ENCODE measurements around the gene IGFBP2. TPM values are rescaled to one million over a fixed set of nuclear protein-coding genes. Genes with fewer than 3 reads are reported as not detected.

IGFBP2 gene
- total RNA-seq, 1 experiment from 2014 or later, result 848 TPM

DNA sequence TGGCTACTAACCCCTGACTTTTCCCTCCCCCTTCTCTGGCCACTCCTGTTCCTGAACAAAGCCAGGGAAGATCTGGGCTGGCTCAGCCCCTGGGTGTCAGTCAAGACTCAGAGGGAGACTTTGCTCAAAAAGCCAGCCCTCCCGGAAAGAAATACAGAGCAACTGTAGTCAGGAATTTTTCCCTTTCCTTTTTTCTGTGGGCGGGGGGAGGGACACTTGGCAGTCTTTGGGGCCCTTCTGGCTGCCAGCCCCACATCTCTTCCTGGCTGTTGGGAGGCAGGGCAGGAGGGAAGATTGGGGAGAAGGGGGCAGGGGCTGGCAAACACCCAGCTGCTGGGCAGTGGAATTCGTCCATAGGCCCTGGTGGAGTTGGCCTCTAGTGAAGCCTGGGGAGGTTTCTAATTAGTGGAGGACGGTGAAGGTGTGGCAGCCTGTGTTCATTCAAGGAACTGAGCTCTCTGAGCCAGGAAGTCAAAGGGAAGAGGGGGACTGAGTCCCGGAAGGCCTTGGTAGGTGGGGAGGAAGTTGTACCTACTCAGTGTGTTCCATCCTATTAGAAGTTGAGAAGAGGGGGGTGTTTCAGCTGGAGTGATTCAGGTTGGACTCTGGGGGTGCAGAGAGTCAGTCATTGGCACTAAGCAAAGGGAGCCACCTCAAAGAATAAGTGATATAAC is 10.9 kb downstream of the IGFBP2 start:
- Histone ChIP-seq H3K4me3 (ENCODE audit: insufficient read depth, low read depth, low read length) (no peak overlapping the region), H3K27me3 (ENCODE audit: control insufficient read depth, insufficient read depth, low read length) (no peaks in the 10 kb centered on the region), H3K36me3 (replicated peaks; ENCODE audit: control insufficient read depth, insufficient read depth, low read length) (no peaks in the 10 kb centered on the region; the same call in none of the 2 replicates)
- peak; percentile 78 for DNase-seq

DNA sequence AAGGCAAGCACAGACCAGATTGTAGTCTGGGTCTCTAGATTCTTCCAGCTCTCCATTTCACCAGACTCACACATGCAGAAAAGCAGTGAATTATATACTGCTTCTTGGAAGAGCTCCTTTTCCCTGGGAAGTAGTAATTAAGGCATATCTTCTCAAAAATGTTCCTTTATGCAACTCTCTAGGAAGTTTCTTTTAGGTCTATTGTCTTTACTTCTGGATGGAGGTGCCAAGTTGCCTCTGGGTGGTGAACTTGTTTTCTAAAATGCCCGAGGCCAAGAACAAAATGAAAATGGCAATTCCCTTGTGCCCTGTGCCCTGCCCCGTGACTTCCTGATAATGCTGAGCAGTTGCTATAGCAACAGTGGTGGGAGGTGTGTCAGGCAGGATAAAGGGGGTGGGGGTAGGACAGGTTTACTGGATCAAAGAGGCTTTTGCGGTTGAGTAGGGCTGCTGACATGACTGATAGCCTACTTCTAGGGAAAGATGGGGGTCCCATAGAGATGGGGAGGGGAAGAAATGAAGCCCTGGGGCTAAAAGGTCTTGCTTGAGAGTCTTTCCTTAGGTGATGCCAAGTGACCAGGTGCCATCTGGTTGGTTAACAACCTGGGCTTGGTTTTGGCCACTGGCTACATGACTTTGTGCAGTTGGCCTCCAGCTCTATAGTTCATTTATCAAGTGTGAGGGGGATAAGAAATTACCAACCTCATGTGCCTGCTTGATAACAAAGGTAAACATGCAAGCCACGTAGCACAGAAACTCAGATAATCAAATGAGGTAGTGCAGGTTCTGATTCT is 11.8 kb downstream of the IGFBP2 start:
- DNase-seq, result peak; percentile 60
- Histone ChIP-seq H3K27me3 (ENCODE audit: control insufficient read depth, insufficient read depth, low read length) (no peaks in the 10 kb centered on the region), H3K4me3 (ENCODE audit: insufficient read depth, low read depth, low read length) (no peak overlapping the region), H3K36me3 (replicated peaks; ENCODE audit: control insufficient read depth, insufficient read depth, low read length) (no peaks in the 10 kb centered on the region; the same call in none of the 2 replicates)

DNA sequence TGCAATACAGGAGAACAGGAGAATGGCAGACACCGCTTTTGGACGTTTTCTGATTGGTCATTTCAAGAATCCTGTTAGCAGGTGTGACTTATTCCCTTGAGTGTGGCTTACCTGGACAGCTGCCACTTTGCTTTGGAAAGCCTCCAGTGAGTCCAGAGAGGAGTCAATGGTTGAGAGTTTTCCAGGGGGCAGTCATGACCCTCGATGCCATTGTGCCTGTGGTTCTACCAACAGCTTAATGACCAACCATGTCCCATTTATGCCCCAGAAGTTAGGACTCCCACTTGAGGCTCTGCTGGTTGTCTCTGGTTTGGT is 12.4 kb downstream of the IGFBP2 start:
- no peaks in the 10 kb centered on the region for H3K27me3 ChIP-seq (ENCODE audit: control insufficient read depth, insufficient read depth, low read length)
- no peak overlapping the region for H3K4me3 ChIP-seq (ENCODE audit: insufficient read depth, low read depth, low read length)
- DNase-seq, result no peak
- no peaks in the 10 kb centered on the region; the same call in none of the 2 replicates for H3K36me3 ChIP-seq (replicated peaks; ENCODE audit: control insufficient read depth, insufficient read depth, low read length)

DNA sequence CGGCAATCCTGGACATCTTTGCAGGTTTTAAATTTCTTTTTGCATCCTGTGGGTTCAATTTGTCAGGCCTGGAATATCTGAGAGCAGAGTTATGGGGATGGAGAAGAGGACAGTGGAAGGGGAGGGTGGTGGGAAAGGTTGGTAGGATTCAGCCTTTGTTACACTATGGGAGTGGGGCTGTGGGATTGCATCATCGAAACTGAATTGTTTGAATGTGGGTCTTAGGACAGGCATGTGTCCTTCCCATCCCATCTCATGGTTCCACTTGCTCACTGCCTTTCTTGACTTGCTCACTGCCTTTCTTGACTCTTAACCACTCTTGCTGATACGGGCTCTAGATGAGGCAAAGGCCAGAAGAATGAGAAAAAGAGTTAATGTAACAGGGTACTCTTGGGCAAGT is 12.9 kb downstream of the IGFBP2 start:
- DNase-seq, result no peak
- Histone ChIP-seq H3K36me3 (replicated peaks; ENCODE audit: control insufficient read depth, insufficient read depth, low read length) (no peaks in the 10 kb centered on the region; the same call in 1 of the 2 replicates), H3K27me3 (ENCODE audit: control insufficient read depth, insufficient read depth, low read length) (no peaks in the 10 kb centered on the region), H3K4me3 (ENCODE audit: insufficient read depth, low read depth, low read length) (no peak overlapping the region)

DNA sequence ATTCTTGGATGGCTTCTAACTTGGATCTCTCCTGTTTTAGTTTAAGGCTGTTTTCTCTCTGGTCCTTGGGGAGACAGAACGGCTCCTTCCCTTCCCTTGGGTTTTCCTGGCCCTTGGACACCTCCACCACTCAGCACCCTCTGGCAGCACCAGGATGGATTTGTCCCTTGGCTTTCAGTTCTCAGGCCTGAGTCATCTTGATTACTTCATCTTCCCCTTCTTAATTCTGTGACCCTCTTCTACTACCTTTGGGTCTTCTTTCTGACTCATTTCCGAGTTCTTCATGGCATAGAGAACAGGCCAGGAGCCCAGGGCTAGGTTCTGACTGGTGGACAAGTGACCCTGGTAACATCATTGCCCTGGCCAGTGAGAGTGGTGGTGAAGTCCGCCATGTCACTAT is 14.9 kb downstream of the IGFBP2 start:
- H3K27me3 ChIP-seq (ENCODE audit: control insufficient read depth, insufficient read depth, low read length), result no peaks in the 10 kb centered on the region
- no peaks in the 10 kb centered on the region; the same call in 1 of the 2 replicates for H3K36me3 ChIP-seq (replicated peaks; ENCODE audit: control insufficient read depth, insufficient read depth, low read length)
- no peak for DNase-seq
- H3K4me3 ChIP-seq (ENCODE audit: insufficient read depth, low read depth, low read length), result no peak overlapping the region

DNA sequence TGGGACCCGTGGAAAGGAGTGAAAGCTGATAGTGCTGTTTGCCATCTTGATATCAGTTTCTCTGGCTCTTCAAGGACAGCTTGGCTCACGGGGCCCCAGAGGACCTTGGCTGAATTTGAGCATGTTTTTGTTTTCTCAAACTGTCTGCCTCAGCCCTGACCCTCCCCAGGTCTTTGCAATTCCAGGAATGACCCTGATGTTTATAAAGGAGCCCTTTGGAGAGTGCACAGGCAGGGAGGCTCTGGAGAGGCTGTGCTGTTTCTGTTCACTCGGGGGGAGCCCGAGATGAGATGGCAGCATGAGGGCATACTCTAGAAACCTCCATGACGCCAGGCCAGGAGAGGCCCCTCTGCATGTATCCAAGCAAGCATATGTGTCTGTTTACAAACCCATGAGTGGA is 16.4 kb downstream of the IGFBP2 start:
- DNase-seq, result peak; percentile 28
- Histone ChIP-seq H3K36me3 (replicated peaks; ENCODE audit: control insufficient read depth, insufficient read depth, low read length) (no peaks in the 10 kb centered on the region), H3K4me3 (ENCODE audit: insufficient read depth, low read depth, low read length) (no peak overlapping the region), H3K27me3 (ENCODE audit: control insufficient read depth, insufficient read depth, low read length) (no peaks in the 10 kb centered on the region)

DNA sequence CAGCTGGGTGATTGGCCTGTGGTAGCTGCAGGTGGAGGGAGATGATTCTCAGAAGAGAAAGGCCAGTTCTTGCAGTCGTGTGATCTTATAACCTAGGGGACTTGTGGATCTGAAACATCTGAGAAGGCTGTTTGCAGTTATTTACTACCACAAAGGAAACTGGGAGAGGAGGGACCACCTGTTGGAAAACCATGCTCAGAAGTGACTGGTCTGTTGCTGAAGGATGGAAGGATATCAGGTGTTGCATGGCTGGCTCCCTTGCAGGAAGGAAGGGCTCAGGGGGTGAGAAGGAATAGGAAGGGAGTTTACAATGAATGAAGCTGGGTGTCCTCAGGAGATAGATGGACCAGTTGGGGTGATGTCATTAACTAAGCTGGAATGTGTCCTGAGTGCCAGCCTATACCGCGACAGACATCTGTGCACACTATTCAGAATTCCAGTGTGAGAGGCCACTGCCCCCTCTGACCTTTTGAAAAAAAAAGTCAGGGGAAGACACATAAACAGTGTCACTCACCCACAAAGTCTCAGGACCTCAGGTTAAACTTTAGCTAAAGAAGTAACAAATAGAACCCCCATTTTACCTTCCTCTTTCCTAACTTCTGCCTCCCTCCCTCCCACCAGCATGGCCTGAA is 17.5 kb downstream of the IGFBP2 start:
- H3K4me3 ChIP-seq (ENCODE audit: insufficient read depth, low read depth, low read length), result no peak overlapping the region

DNA sequence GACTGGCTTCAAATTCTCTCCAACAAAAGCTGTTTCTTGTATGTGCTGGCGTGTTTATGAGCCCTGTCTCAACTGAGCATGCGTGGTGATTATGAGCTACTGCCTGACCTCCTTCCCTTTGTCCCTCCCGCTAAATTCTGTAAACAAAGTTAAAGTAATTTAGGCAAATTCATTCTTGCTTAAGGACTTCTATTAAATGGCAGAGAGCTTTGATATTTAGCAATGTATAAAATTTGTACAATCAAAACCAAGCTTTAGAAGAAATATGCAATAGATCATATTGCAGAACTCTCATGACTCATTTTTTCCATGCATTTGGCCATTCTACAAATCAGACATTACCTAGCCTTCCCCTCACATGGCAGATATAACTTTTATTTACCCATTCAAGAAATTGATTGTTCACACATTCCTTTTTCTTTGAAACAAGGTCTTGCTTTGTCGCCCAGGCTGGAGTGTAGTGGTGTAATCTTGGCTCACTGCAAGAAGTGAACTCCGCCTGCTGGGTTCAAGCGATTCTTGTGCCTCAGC is 18.2 kb downstream of the IGFBP2 start:
- no peaks in the 10 kb centered on the region for H3K36me3 ChIP-seq (replicated peaks; ENCODE audit: control insufficient read depth, insufficient read depth, low read length)
- H3K4me3 ChIP-seq (ENCODE audit: insufficient read depth, low read depth, low read length), result no peak overlapping the region
- no peaks in the 10 kb centered on the region for H3K27me3 ChIP-seq (ENCODE audit: control insufficient read depth, insufficient read depth, low read length)
- DNase-seq, result no peak

More for the DNA sequence above, 17.5 kb downstream of the IGFBP2 start:
- Histone ChIP-seq H3K27me3 (ENCODE audit: control insufficient read depth, insufficient read depth, low read length) (no peaks in the 10 kb centered on the region), H3K36me3 (replicated peaks; ENCODE audit: control insufficient read depth, insufficient read depth, low read length) (no peaks in the 10 kb centered on the region)
- DNase-seq, result no peak

DNA sequence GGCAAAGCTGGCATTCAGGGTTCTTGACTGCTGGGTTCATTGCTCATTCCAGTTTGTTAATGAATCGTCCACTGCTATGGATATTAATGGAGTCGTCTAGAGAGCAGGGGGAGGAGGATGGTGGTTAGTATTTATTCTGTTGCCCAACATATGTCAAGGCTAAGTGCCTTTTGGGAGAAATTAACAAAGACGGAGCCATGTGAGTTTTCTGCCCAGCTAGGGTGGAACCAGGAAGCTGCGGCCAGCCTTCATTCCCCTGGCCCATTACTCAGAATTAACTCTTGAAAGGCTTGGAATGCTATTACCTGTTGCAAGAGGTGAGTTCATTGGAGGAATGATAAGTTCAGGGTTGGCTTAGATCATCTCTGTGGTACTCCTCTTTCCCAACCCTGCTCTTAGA is 19.3 kb downstream of the IGFBP2 start:
- Histone ChIP-seq H3K36me3 (replicated peaks; ENCODE audit: control insufficient read depth, insufficient read depth, low read length) (no peaks in the 10 kb centered on the region), H3K27me3 (ENCODE audit: control insufficient read depth, insufficient read depth, low read length) (no peaks in the 10 kb centered on the region), H3K4me3 (ENCODE audit: insufficient read depth, low read depth, low read length) (no peak overlapping the region)
- no peak for DNase-seq

DNA sequence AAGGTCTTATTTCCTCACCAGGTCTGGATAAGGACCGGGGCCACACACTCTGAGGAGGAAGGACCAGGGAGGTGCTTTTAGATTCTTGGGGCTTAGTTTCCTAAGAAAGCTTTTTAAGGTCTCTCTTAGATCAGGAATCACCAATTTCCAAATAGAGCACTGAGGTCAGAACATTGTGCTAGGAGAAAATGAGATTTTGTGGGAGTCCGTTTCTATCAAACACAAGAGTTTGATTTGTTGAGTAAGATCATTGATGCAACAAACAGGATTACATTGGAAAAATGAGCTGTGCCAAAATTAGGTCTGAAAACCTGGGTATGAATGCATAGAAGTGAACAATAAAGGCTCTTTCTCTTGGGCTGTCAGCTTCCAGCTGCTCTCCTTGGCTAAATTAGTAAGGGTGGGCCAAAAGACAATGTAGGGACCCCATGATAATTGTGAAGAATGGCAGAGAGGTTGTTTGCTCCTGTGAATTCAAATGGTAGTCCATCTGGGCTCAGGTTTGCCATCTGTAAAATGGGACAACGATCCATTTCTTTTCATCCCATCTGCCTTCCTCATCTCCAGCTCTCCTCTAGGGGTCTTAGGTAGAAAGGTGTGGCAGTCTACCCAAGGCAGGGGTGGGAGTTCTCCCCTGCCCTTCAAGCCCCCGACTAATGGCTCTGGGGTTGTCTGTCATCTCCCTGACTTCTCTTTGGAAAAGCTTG is 20.0 kb downstream of the IGFBP2 start:
- Histone ChIP-seq H3K27me3 (ENCODE audit: control insufficient read depth, insufficient read depth, low read length) (no peaks in the 10 kb centered on the region), H3K36me3 (replicated peaks; ENCODE audit: control insufficient read depth, insufficient read depth, low read length) (no peaks in the 10 kb centered on the region), H3K4me3 (ENCODE audit: insufficient read depth, low read depth, low read length) (no peak overlapping the region)
- no peak for DNase-seq

DNA sequence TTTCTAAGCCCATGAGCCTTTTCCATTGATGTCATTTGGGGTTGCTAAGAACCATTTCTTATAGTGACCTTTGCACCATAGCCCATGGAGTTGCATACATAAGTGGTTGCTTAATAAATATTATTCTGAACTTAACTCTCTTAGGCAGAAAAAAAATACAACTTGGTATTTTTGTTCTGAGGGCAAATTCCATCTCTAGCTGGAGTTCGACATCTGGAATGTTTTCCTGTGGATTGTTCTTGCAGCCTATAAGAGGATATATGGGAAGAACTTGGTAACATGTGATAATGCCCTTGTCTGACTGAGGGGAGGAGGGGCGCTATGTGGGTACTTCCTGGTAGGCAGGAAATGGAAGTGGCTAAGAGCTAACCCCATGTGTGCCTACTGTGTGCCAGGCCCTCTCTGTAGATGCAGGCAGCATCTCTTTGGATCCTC is 20.7 kb downstream of the IGFBP2 start:
- Histone ChIP-seq H3K36me3 (replicated peaks; ENCODE audit: control insufficient read depth, insufficient read depth, low read length) (no peaks in the 10 kb centered on the region), H3K4me3 (ENCODE audit: insufficient read depth, low read depth, low read length) (no peak overlapping the region), H3K27me3 (ENCODE audit: control insufficient read depth, insufficient read depth, low read length) (no peaks in the 10 kb centered on the region)
- no peak for DNase-seq

DNA sequence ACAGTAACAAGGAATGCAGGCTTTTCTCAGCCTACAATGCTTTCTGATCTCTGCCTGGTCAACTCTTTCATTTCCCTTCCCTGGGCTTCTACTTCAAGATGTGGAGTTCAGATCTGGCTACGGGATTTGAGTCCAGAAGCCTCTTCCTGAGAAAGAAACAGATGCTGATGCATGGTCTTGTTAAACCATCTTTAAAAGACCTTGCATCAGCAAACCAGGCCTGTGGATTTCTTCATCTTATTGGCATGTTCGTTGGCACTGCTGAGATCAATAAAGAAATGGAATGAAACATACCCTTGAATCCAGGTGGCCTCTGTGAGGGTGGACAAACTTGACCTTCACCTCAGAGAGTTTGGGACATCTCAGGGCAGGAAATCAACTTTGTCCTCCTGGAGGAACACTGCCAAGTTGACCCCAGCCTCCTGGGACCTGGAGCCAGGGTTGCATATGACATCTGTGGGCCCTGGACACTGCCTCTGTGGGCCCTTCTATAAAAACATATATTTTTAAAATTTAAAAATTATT is 21.4 kb downstream of the IGFBP2 start:
- DNase-seq, result no peak
- H3K4me3 ChIP-seq (ENCODE audit: insufficient read depth, low read depth, low read length), result no peak overlapping the region
- no peaks in the 10 kb centered on the region for H3K27me3 ChIP-seq (ENCODE audit: control insufficient read depth, insufficient read depth, low read length)
- no peaks in the 10 kb centered on the region for H3K36me3 ChIP-seq (replicated peaks; ENCODE audit: control insufficient read depth, insufficient read depth, low read length)

DNA sequence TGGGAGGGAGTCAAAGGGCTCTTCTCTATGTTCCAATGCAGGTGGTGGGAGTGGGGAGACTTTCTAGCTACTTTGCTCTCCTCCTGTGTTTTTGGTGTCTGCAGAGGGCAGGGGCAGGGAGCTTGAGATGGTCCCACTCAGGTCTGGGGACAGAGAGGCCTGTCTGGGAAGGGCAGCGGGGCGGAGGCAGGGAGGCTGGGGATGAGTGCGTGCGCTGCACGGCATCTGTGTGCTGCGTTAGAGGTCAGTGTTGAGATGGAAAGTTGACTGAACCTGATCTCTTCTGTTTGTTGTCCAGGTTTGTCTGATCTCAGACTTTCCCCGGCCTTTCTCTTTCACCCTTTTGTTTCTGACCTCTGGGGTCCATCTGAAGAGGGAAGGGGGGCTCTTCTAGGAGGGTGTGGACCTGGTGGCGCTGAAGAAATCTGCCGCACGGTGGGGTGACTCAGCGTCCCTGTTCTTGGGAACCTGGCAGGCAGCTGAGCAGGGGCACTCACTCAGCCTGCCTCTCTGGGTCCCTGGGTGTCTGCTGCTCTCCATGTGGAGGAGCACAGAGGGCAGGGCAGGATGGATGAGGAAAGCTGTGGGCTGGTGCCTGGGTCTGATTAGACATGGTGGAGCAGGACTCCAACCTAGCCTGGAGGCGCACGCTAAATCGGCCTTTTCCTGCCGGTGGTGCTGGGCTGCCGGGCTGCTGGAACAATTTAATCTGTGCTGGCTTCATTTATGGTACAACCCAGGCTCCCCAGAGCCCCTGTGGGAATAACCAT is 24.1 kb downstream of the IGFBP2 start:
- no peak for DNase-seq
- Histone ChIP-seq H3K27me3 (ENCODE audit: control insufficient read depth, insufficient read depth, low read length) (no peaks in the 10 kb centered on the region), H3K36me3 (replicated peaks; ENCODE audit: control insufficient read depth, insufficient read depth, low read length) (peaks cover 6% of the 10 kb centered on the region), H3K4me3 (ENCODE audit: insufficient read depth, low read depth, low read length) (no peak overlapping the region)
